Hepatocyte (in vitro differentiated cells): ENCODE measurements around the gene PRKCA.

ENCODE experiments used
- EZH2phosphoT487 ChIP-seq: fragments of 200-600 bp; sonication (generic); IDR thresholded peaks from one replicate; pipeline ENCODE4 v1.6.1; 2018; ENCODE audit warnings: antibody characterized with exemption, mild to moderate bottlenecking, low read depth, moderate library complexity; ENCODE audit not compliant: unreplicated experiment, severe bottlenecking
- TF ChIP-seq, protein P1 (sequence below): fragments of 200-600 bp; sonication (generic); IDR thresholded peaks from 2 replicates; pipeline ENCODE4 v1.5.1; 2016; ENCODE audit warnings: antibody characterized with exemption, mild to moderate bottlenecking; ENCODE audit not compliant: poor library complexity

- no peak for TF ChIP-seq EZH2phosphoT487
- TF ChIP-seq, protein P1, sequence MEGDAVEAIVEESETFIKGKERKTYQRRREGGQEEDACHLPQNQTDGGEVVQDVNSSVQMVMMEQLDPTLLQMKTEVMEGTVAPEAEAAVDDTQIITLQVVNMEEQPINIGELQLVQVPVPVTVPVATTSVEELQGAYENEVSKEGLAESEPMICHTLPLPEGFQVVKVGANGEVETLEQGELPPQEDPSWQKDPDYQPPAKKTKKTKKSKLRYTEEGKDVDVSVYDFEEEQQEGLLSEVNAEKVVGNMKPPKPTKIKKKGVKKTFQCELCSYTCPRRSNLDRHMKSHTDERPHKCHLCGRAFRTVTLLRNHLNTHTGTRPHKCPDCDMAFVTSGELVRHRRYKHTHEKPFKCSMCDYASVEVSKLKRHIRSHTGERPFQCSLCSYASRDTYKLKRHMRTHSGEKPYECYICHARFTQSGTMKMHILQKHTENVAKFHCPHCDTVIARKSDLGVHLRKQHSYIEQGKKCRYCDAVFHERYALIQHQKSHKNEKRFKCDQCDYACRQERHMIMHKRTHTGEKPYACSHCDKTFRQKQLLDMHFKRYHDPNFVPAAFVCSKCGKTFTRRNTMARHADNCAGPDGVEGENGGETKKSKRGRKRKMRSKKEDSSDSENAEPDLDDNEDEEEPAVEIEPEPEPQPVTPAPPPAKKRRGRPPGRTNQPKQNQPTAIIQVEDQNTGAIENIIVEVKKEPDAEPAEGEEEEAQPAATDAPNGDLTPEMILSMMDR, result peak; percentile 26
Observed at GRCh38 chr17:66451188-66452149, 149.1 kb downstream of the PRKCA start.
